IMR-90 (cell line): Measurements from ENCODE around the gene THSD7B. TPM values are rescaled to one million over a fixed set of nuclear protein-coding genes. Genes with fewer than 3 reads are reported as not detected.

Experiments used
- ATAC-seq: fragments of 200-7000 bp; cut with Tn5 transposase; 2 replicates; pipeline ENCODE4 v1.9.1; 2020; ENCODE audit warnings: low read depth, mild to moderate bottlenecking, moderate library complexity
- BruUV-seq: library from RNA; stranded (reverse); fragments of 400-500 nt; replicated peaks from 2 replicates; lab custom pipeline; 2021; lab: Mats Ljungman, UMichigan
- CTCF ChIA-PET: fragments of 300-600 bp; formaldehyde crosslinking; extraction: SDS; loops from one replicate; lab custom pipeline; 2021; ENCODE audit warnings: antibody characterized with exemption; lab: Yijun Ruan, JAX
- POLR2A ChIA-PET: fragments of 300-600 bp; sonication (Branson Sonifier 250); formaldehyde crosslinking; loops from one replicate; lab custom pipeline; 2022; ENCODE audit warnings: antibody characterized with exemption; ENCODE audit not compliant: unreplicated experiment; lab: Charles Lee
- DNase-seq: peaks from one replicate; pipeline ENCODE4 v3.0.0; 2013
- H2AFZ ChIP-seq: replicated peaks from 2 replicates; pipeline ENCODE3; 2013; ENCODE audit warnings: low read length, mild to moderate bottlenecking; ENCODE audit not compliant: poor library complexity
- H2AK5ac ChIP-seq: 2 replicates; pipeline ENCODE4 v1.6.1; 2013; ENCODE audit warnings: low read depth, low read length, inconsistent platforms
- H2AK9ac ChIP-seq: replicated peaks from 2 replicates; pipeline ENCODE3; 2013; ENCODE audit warnings: mild to moderate bottlenecking, low read depth, low read length, moderate library complexity; ENCODE audit not compliant: poor library complexity
- H2BK120ac ChIP-seq: 2 replicates; pipeline ENCODE4 v1.6.1; 2013; ENCODE audit warnings: low read depth, low read length, inconsistent platforms
- H2BK15ac ChIP-seq: 3 replicates; pipeline ENCODE4 v1.6.1; 2013; ENCODE audit warnings: low read depth, low read length, inconsistent platforms
- H2BK20ac ChIP-seq: 2 replicates; pipeline ENCODE4 v1.6.1; 2013; ENCODE audit warnings: low read depth, mild to moderate bottlenecking, inconsistent platforms, low read length, moderate library complexity
- H2BK5ac ChIP-seq: 2 replicates; pipeline ENCODE4 v1.6.1; 2013; ENCODE audit warnings: mild to moderate bottlenecking, low read depth, low read length, inconsistent platforms; ENCODE audit not compliant: poor library complexity, severe bottlenecking
- H3K14ac ChIP-seq: replicated peaks from 2 replicates; pipeline ENCODE4 v1.6.1; 2013; ENCODE audit warnings: low read depth, low read length, inconsistent platforms
- H3K18ac ChIP-seq: 2 replicates; pipeline ENCODE4 v1.6.1; 2013; ENCODE audit warnings: low read depth, low read length, control low read depth
- H3K23ac ChIP-seq: 2 replicates; pipeline ENCODE4 v1.6.1; 2013; ENCODE audit warnings: low read depth, low read length, inconsistent platforms
- H3K27ac ChIP-seq: 2 replicates; pipeline ENCODE4 v1.5.1; 2013; ENCODE audit warnings: mild to moderate bottlenecking, control low read depth, low read length; ENCODE audit not compliant: insufficient read depth
- H3K27me3 ChIP-seq: 2 replicates; pipeline ENCODE4 v1.6.1; 2013; ENCODE audit warnings: low read length; ENCODE audit not compliant: control insufficient read depth, insufficient read depth
- H3K36me3 ChIP-seq: 2 replicates; pipeline ENCODE4 v1.6.1; 2013; ENCODE audit warnings: low read length, mixed read lengths; ENCODE audit not compliant: control insufficient read depth, insufficient read depth
- H3K4ac ChIP-seq: 2 replicates; pipeline ENCODE4 v1.6.1; 2013; ENCODE audit warnings: low read depth, low read length, inconsistent platforms
- H3K4me1 ChIP-seq: 2 replicates; pipeline ENCODE4 v1.6.1; 2013; ENCODE audit warnings: low read length, mixed read lengths; ENCODE audit not compliant: control insufficient read depth, insufficient read depth
- H3K4me2 ChIP-seq: 2 replicates; pipeline ENCODE4 v1.6.1; 2013; ENCODE audit warnings: low read depth, mild to moderate bottlenecking, control low read depth, low read length, moderate library complexity
- H3K4me3 ChIP-seq: 2 replicates; pipeline ENCODE4 v1.5.1; 2013; ENCODE audit warnings: low read depth, mild to moderate bottlenecking, control low read depth, low read length, moderate library complexity; ENCODE audit not compliant: insufficient read depth
- H3K56ac ChIP-seq: 2 replicates; pipeline ENCODE4 v1.6.1; 2013; ENCODE audit warnings: low read length, inconsistent platforms; ENCODE audit not compliant: insufficient read depth; ENCODE audit errors: extremely low read depth
- H3K79me1 ChIP-seq, 2 experiments: 2 replicates each; pipeline ENCODE4 v1.6.1; 2013; ENCODE audit warnings: low read length in 2 of 2, inconsistent platforms in 1 of 2, low read depth in 1 of 2
- H3K9ac ChIP-seq: 2 replicates; pipeline ENCODE4 v1.6.1; 2013; ENCODE audit warnings: low read depth, low read length, control low read depth
- H3K9me1 ChIP-seq: 2 replicates; pipeline ENCODE4 v1.6.1; 2013; ENCODE audit warnings: low read length, inconsistent platforms; ENCODE audit not compliant: insufficient read depth
- H3K9me3 ChIP-seq: 2 replicates; pipeline ENCODE4 v1.6.1; 2013; ENCODE audit warnings: low read length; ENCODE audit not compliant: control insufficient read depth, insufficient read depth
- H4K20me1 ChIP-seq: 2 replicates; pipeline ENCODE4 v1.6.1; 2013; ENCODE audit warnings: low read length, inconsistent platforms; ENCODE audit not compliant: insufficient read depth
- H4K5ac ChIP-seq: 2 replicates; pipeline ENCODE4 v1.6.1; 2013; ENCODE audit warnings: mild to moderate bottlenecking, low read depth, low read length, control low read depth
- H4K8ac ChIP-seq, 2 experiments: 2 replicates each; pipeline ENCODE4 v1.6.1; 2013; ENCODE audit warnings: low read depth in 2 of 2, low read length in 2 of 2, control low read depth in 1 of 2, inconsistent platforms in 1 of 2
- H4K91ac ChIP-seq: 2 replicates; pipeline ENCODE4 v1.6.1; 2013; ENCODE audit warnings: low read depth, low read length, inconsistent platforms; ENCODE audit not compliant: insufficient read depth
- MAZ ChIP-seq: IDR thresholded peaks from 2 replicates; pipeline ENCODE4 v1.6.1; 2012; ENCODE audit warnings: low read depth, mild to moderate bottlenecking, low read length, improper control_type of control experiment, moderate library complexity, borderline replicate concordance
- WGBS, 2 experiments: methylation state at CpG; one replicate each; pipeline versions ENCODE4 v1.1.5 to v1.1.7; 2013; ENCODE audit warnings: missing lambda C conversion rate in 2 of 2; ENCODE audit not compliant: insufficient read length in 1 of 2; ENCODE audit errors: extremely low coverage in 2 of 2; 5-methylcytosine and 5-hydroxymethylcytosine counted together
- dilution Hi-C: fragments of 300-500 bp; cut with HindIII; formaldehyde crosslinking; loops from one replicate; pipeline ENCODE4 v1.14.3; 2018; ENCODE audit warnings: low sequenced_read_pairs; ENCODE audit not compliant: unreplicated experiment
- in situ Hi-C: fragments of 300-500 bp; cut with MboI; formaldehyde crosslinking; loops from 3 replicates; pipeline ENCODE4 v1.14.3; 2019; ENCODE audit warnings: low sequenced_read_pairs, inconsistent platforms, mixed read lengths
- intact Hi-C: fragments of 100-400 bp; cut with micrococcal nuclease; formaldehyde crosslinking; loops from 2 replicates; pipeline ENCODE4 v1.10.0; 2022
- polyA plus RNA-seq, 3 experiments: library from polyadenylated mRNA; depleted of rRNA; stranded (reverse); fragments of >200 nt; gene quantifications; 2 replicates each; pipeline ENCODE4 v1.2.3, GENCODE V29; 2012; ENCODE audit warnings: low replicate concordance in 1 of 3
- total RNA-seq: library from RNA; depleted of rRNA; stranded (reverse); fragments of >200 nt; gene quantifications from 2 replicates; pipeline ENCODE4 v1.2.3, GENCODE V29; 2012
- TF ChIP-seq, protein P1 (sequence below): conservative IDR thresholded peaks from 2 replicates; pipeline ENCODE4 v1.5.1; 2012; ENCODE audit warnings: mild to moderate bottlenecking, low read depth, low read length, improper control_type of control experiment

The THSD7B gene
- total and polyA plus RNA-seq, 2 of the 4 experiments (the other 2 are of a cell fraction), result not detected

DNA sequence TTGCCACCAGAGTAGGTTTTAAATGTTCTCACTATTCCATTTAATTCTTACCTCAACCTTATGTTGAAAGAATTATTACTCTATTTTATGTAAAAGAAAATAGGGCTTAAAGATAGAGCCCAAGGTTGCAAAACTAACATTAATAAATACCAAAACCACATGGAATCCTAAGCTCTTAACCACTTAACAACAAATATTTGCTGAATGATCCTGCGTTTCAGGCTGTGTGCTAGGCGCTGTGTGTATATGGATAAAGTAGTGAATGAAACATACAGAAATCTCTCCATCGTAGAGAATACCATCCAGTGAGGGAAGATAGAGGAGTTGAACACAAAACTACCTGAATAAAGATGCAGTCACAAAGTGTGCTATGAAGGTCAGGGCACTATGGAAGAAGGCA, 485.1 kb downstream of the THSD7B start:
- Histone ChIP-seq H3K36me3 (no peaks in the 10 kb centered on the region), H3K18ac (no peak overlapping the region), H3K14ac (no peak overlapping the region), H2AK9ac (no peak overlapping the region), H2AK5ac (no peak overlapping the region), H3K9me1 (no peaks in the 10 kb centered on the region), H3K4ac (no peak overlapping the region), H2BK15ac (no peak overlapping the region), H3K27ac (no peak overlapping the region), H3K4me2 (no peak overlapping the region), H2BK120ac (no peak overlapping the region), H3K4me3 (no peak overlapping the region), H3K56ac (no peak overlapping the region), H2AFZ (no peak overlapping the region), H3K9me3 (peaks cover 4% of the 10 kb centered on the region), H3K23ac (no peak overlapping the region), H3K9ac (no peak overlapping the region), H4K8ac (no peak overlapping the region), H3K27me3 (no peaks in the 10 kb centered on the region), H3K4me1 (no peaks in the 10 kb centered on the region), H2BK20ac (no peak overlapping the region), H4K91ac (no peak overlapping the region), H3K79me1 (no peaks in the 10 kb centered on the region), H4K20me1 (no peaks in the 10 kb centered on the region), H2BK5ac (no peak overlapping the region), H4K5ac (no peak overlapping the region)
- CTCF ChIA-PET, result no interaction called here
- dilution Hi-C loops, result no loop called here
- DNase-seq (no peak), ATAC-seq (no peak)
- no CpG with 5 or more reads among the region's 3 CpGs for WGBS, 2 experiments
- intact Hi-C loops, result no loop called here
- no TSS peak for BruUV-seq
- POLR2A ChIA-PET, result no interaction called here
- TF ChIP-seq, protein P1, sequence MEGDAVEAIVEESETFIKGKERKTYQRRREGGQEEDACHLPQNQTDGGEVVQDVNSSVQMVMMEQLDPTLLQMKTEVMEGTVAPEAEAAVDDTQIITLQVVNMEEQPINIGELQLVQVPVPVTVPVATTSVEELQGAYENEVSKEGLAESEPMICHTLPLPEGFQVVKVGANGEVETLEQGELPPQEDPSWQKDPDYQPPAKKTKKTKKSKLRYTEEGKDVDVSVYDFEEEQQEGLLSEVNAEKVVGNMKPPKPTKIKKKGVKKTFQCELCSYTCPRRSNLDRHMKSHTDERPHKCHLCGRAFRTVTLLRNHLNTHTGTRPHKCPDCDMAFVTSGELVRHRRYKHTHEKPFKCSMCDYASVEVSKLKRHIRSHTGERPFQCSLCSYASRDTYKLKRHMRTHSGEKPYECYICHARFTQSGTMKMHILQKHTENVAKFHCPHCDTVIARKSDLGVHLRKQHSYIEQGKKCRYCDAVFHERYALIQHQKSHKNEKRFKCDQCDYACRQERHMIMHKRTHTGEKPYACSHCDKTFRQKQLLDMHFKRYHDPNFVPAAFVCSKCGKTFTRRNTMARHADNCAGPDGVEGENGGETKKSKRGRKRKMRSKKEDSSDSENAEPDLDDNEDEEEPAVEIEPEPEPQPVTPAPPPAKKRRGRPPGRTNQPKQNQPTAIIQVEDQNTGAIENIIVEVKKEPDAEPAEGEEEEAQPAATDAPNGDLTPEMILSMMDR, result no peak
- TF ChIP-seq MAZ, result no peak
- in situ Hi-C loops, result no loop called here
